Measurements from ENCODE around the gene SDHC.
"Not testable (repeated sequence)": the region's sequence is repeated elsewhere in the genome, so short reads cannot be mapped to it uniquely, and the experiment has no call there.

Gene SDHC

DNA sequence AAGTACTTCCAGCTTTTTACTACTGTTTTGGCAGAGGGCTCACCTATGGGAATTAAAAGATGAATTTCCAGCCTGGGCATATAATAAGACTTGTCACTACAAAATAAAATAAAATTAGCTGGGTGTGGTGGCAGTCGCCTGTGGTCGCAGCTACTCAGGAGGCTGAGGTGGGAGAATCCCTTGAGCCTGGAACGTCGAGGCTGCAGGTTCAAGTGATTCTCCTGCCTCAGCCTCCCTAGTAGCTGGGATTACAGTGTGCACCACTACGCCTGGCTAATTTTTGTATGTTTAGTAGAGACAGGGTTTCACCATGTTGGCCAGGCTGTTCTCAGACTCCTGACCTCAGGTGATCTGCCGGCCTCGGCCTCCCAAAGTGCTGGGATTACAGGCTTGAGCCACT is 77.0 kb downstream of the SDHC start:
- H2BK15ac ChIP-seq (ENCODE audit: low read depth, poor library complexity, severe bottlenecking); H3K27me3 ChIP-seq (ENCODE audit: control insufficient read depth in 1 of 2, insufficient read depth in 1 of 2, low read length in 2 of 2); H3K4me1 ChIP-seq (ENCODE audit: control insufficient read depth, insufficient read depth, low read depth, low read length); H3K79me1 ChIP-seq (replicated peaks; ENCODE audit: low read length, poor library complexity, severe bottlenecking); H2BK120ac ChIP-seq (ENCODE audit: low read depth, low read length); H3K36me3 ChIP-seq (ENCODE audit: control insufficient read depth in 1 of 2, insufficient read depth in 2 of 2, low read depth in 1 of 2, low read length in 2 of 2); H2AFZ ChIP-seq (ENCODE audit: low read depth, low read length); DNase-seq; H3K9me3 ChIP-seq (ENCODE audit: control insufficient read depth, low read length); H2BK12ac ChIP-seq (ENCODE audit: low read length in 2 of 2); H3K27ac ChIP-seq (ENCODE audit: low read length, poor library complexity, severe bottlenecking); H4K91ac ChIP-seq (ENCODE audit: low read length); H3K23ac ChIP-seq (ENCODE audit: low read length in 2 of 2); H3K18ac ChIP-seq (ENCODE audit: low read depth in 1 of 2, low read length in 2 of 2); H2AK5ac ChIP-seq (ENCODE audit: low read length, severe bottlenecking); H3K4me2 ChIP-seq (ENCODE audit: low read length, poor library complexity, severe bottlenecking); H3K4ac ChIP-seq (ENCODE audit: low read depth in 1 of 2, low read length in 2 of 2); H2BK5ac ChIP-seq (ENCODE audit: low read depth, low read length, poor library complexity, severe bottlenecking); H3K14ac ChIP-seq (ENCODE audit: low read length in 2 of 2); H4K8ac ChIP-seq (ENCODE audit: low read length): not testable (repeated sequence)
- Histone ChIP-seq H3K9ac (ENCODE audit: low read length) (peak overlapping the region; percentile 94), H3K4me3 (ENCODE audit: insufficient read depth in 1 of 2, low read depth in 1 of 2, low read length in 2 of 2) (peak overlapping the region in 1 of 2 experiments; percentile 93)
- WGBS = 99% methylated on average over 7 of the region's 7 CpGs

DNA sequence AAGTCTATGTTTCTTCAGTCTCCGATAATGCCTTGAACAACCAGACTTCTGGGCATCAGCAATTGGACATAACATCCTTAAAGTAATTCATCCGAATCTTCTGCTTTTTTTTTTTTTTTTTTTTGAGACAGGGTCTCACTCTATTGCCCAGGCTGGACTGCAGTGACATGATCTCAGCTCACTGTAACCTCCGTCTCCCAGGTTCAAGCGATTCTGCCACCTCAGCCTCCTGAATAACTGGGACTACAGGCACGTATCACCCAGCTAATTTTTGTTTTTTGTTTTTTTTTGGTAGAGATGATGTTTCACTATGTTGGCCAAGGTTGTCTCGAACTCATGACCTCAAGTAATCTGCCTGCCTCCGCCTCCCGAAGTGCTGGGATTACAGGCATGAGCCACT is 77.4 kb downstream of the SDHC start:
- WGBS = 97% methylated on average over 8 of the region's 8 CpGs
- Histone ChIP-seq H3K4me1 (ENCODE audit: control insufficient read depth, insufficient read depth, low read depth, low read length) (peaks cover 6% of the 10 kb centered on the region), H3K4ac (ENCODE audit: low read depth in 1 of 2, low read length in 2 of 2) (no peak overlapping the region)

DNA sequence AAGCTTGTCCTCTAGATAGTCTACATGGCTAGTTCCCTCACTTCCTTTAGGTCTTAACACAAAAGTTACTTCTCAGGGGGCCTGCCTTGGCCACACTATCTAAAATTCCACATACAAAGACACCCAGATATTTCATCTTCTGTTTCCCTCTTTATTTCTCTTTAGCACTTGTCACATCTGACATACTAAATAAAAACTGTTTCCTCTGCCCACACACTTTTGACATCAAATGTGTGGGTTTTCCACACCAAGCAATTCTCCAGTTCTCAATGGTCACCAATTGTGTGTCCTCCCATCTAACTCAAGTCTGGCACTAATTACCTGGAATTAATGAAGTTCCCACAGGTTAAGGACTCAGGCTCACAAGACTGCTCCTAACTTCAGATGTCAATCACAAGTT is 79.0 kb downstream of the SDHC start:
- no peak overlapping the region for H4K91ac ChIP-seq (ENCODE audit: low read length)
- H2BK120ac ChIP-seq (ENCODE audit: low read depth, low read length) = no peak overlapping the region
- H3K27ac ChIP-seq (ENCODE audit: low read length, poor library complexity, severe bottlenecking) = no peak overlapping the region
- no peak overlapping the region for H2BK15ac ChIP-seq (ENCODE audit: low read depth, poor library complexity, severe bottlenecking)
- H3K36me3 ChIP-seq (ENCODE audit: control insufficient read depth in 1 of 2, insufficient read depth in 2 of 2, low read depth in 1 of 2, low read length in 2 of 2) = no peaks in the 10 kb centered on the region
- H3K9me3 ChIP-seq (ENCODE audit: control insufficient read depth, low read length) = no peaks in the 10 kb centered on the region
- no peak overlapping the region for H3K23ac ChIP-seq (ENCODE audit: low read length in 2 of 2)
- no peak overlapping the region for H2AFZ ChIP-seq (ENCODE audit: low read depth, low read length)
- no peak overlapping the region for H2AK5ac ChIP-seq (ENCODE audit: low read length, severe bottlenecking)
- no peaks in the 10 kb centered on the region for H3K79me1 ChIP-seq (replicated peaks; ENCODE audit: low read length, poor library complexity, severe bottlenecking)
- H3K18ac ChIP-seq (ENCODE audit: low read depth in 1 of 2, low read length in 2 of 2) = no peak overlapping the region
- no peak for DNase-seq
- H3K4me2 ChIP-seq (ENCODE audit: low read length, poor library complexity, severe bottlenecking) = no peak overlapping the region
- no peak overlapping the region for H3K4me3 ChIP-seq (ENCODE audit: insufficient read depth in 1 of 2, low read depth in 1 of 2, low read length in 2 of 2)
- H3K14ac ChIP-seq (ENCODE audit: low read length in 2 of 2) = no peak overlapping the region
- peaks cover 6% of the 10 kb centered on the region for H3K4me1 ChIP-seq (ENCODE audit: control insufficient read depth, insufficient read depth, low read depth, low read length)
- H4K8ac ChIP-seq (ENCODE audit: low read length) = no peak overlapping the region
- H3K4ac ChIP-seq (ENCODE audit: low read depth in 1 of 2, low read length in 2 of 2) = no peak overlapping the region
- H2BK12ac ChIP-seq (ENCODE audit: low read length in 2 of 2) = no peak overlapping the region
- H3K27me3 ChIP-seq (ENCODE audit: control insufficient read depth in 1 of 2, insufficient read depth in 1 of 2, low read length in 2 of 2) = no peaks in the 10 kb centered on the region
- no peak overlapping the region for H3K9ac ChIP-seq (ENCODE audit: low read length)
- no peak overlapping the region for H2BK5ac ChIP-seq (ENCODE audit: low read depth, low read length, poor library complexity, severe bottlenecking)

More for the DNA sequence above, 77.4 kb downstream of the SDHC start:
- no peak overlapping the region for H3K18ac ChIP-seq (ENCODE audit: low read depth in 1 of 2, low read length in 2 of 2)
- no peak overlapping the region for H2BK15ac ChIP-seq (ENCODE audit: low read depth, poor library complexity, severe bottlenecking)
- H3K79me1 ChIP-seq (replicated peaks; ENCODE audit: low read length, poor library complexity, severe bottlenecking) = no peaks in the 10 kb centered on the region
- no peak overlapping the region for H3K27ac ChIP-seq (ENCODE audit: low read length, poor library complexity, severe bottlenecking)
- H4K91ac ChIP-seq (ENCODE audit: low read length) = no peak overlapping the region
- no peak overlapping the region for H4K8ac ChIP-seq (ENCODE audit: low read length)
- no peak overlapping the region for H3K23ac ChIP-seq (ENCODE audit: low read length in 2 of 2)
- no peak overlapping the region for H2BK120ac ChIP-seq (ENCODE audit: low read depth, low read length)
- H2BK12ac ChIP-seq (ENCODE audit: low read length in 2 of 2) = no peak overlapping the region
- H3K36me3 ChIP-seq (ENCODE audit: control insufficient read depth in 1 of 2, insufficient read depth in 2 of 2, low read depth in 1 of 2, low read length in 2 of 2) = no peaks in the 10 kb centered on the region
- H2BK5ac ChIP-seq (ENCODE audit: low read depth, low read length, poor library complexity, severe bottlenecking) = no peak overlapping the region
- no peak overlapping the region for H2AK5ac ChIP-seq (ENCODE audit: low read length, severe bottlenecking)
- H3K27me3 ChIP-seq (ENCODE audit: control insufficient read depth in 1 of 2, insufficient read depth in 1 of 2, low read length in 2 of 2) = no peaks in the 10 kb centered on the region
- no peak overlapping the region for H3K4me2 ChIP-seq (ENCODE audit: low read length, poor library complexity, severe bottlenecking)
- H3K9me3 ChIP-seq (ENCODE audit: control insufficient read depth, low read length) = no peaks in the 10 kb centered on the region
- H2AFZ ChIP-seq (ENCODE audit: low read depth, low read length) = no peak overlapping the region
- no peak overlapping the region for H3K4me3 ChIP-seq (ENCODE audit: insufficient read depth in 1 of 2, low read depth in 1 of 2, low read length in 2 of 2)
- no peak for DNase-seq
- H3K14ac ChIP-seq (ENCODE audit: low read length in 2 of 2) = no peak overlapping the region
- no peak overlapping the region for H3K9ac ChIP-seq (ENCODE audit: low read length)

DNA sequence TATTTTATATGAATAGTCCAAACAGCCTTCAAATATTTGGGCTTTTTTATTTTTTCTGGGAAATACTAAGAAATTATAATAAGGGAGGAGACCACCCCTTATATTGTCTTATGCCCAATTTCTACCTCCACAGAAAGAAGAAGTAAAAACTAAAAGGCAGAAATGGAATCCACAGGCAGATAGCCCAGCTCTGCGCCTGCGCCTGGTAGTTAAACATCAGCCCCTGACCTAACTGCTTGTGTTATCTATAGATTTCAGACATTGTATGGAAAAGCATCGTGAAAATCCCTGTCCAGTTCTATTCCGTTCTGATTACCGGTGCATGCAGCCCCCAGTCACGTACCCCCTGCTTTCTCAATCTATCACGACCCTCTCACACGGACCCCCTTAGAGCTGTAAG is 82.9 kb downstream of the SDHC start:
- H3K79me1 ChIP-seq (replicated peaks; ENCODE audit: low read length, poor library complexity, severe bottlenecking); H4K91ac ChIP-seq (ENCODE audit: low read length); H2AFZ ChIP-seq (ENCODE audit: low read depth, low read length); H3K9ac ChIP-seq (ENCODE audit: low read length); H2BK5ac ChIP-seq (ENCODE audit: low read depth, low read length, poor library complexity, severe bottlenecking); H3K4me1 ChIP-seq (ENCODE audit: control insufficient read depth, insufficient read depth, low read depth, low read length); H3K36me3 ChIP-seq (ENCODE audit: control insufficient read depth in 1 of 2, insufficient read depth in 2 of 2, low read depth in 1 of 2, low read length in 2 of 2); DNase-seq; H3K14ac ChIP-seq (ENCODE audit: low read length in 2 of 2); H3K9me3 ChIP-seq (ENCODE audit: control insufficient read depth, low read length); H3K4me3 ChIP-seq (ENCODE audit: insufficient read depth in 1 of 2, low read depth in 1 of 2, low read length in 2 of 2); H2AK5ac ChIP-seq (ENCODE audit: low read length, severe bottlenecking); H4K8ac ChIP-seq (ENCODE audit: low read length); H3K4ac ChIP-seq (ENCODE audit: low read depth in 1 of 2, low read length in 2 of 2); H2BK12ac ChIP-seq (ENCODE audit: low read length in 2 of 2); H3K27ac ChIP-seq (ENCODE audit: low read length, poor library complexity, severe bottlenecking); H3K23ac ChIP-seq (ENCODE audit: low read length in 2 of 2); H3K4me2 ChIP-seq (ENCODE audit: low read length, poor library complexity, severe bottlenecking); H2BK120ac ChIP-seq (ENCODE audit: low read depth, low read length); H3K18ac ChIP-seq (ENCODE audit: low read depth in 1 of 2, low read length in 2 of 2); H2BK15ac ChIP-seq (ENCODE audit: low read depth, poor library complexity, severe bottlenecking); H3K27me3 ChIP-seq (ENCODE audit: control insufficient read depth in 1 of 2, insufficient read depth in 1 of 2, low read length in 2 of 2): not testable (repeated sequence)
- 97% methylated on average over 8 of the region's 8 CpGs for WGBS

Data from mesenchymal stem cell (in vitro differentiated cells and primary cell).